ENCODE results near the gene THAP7. TPM values are rescaled to one million over a fixed set of nuclear protein-coding genes. Genes with fewer than 3 reads are reported as not detected.

Gene THAP7
- total and polyA plus RNA-seq, 3 donors from 2014 or later: 60.6 to 96.5 (median 75.8) TPM

- 81 to 83% methylated on average over 3 to 4 of the region's 4 CpGs for WGBS, 2 donors
- intact Hi-C loops (cut with DNase I; ENCODE audit: low total_unique reads): no loop called here
- H3K4me1 ChIP-seq: no peaks in the 10 kb centered on the region
- DNase-seq: no peak
- H3K27ac ChIP-seq: no peak overlapping the region
- no peaks in the 10 kb centered on the region for H3K36me3 ChIP-seq (ENCODE audit: low read depth, missing control alignments)
- H3K9me3 ChIP-seq: no peaks in the 10 kb centered on the region
- no peaks in the 10 kb centered on the region for H3K27me3 ChIP-seq
- no peak for TF ChIP-seq CTCF (IDR thresholded peaks at IDR 0.05)
- TF ChIP-seq POLR2A (IDR thresholded peaks at IDR 0.05): no peak
- H3K4me3 ChIP-seq: no peak overlapping the region
Observed at GRCh38 chr22:20970939-20971657, 30.8 kb downstream of the THAP7 start.

GRCh38 chr22:20968281-20968977 is 33.5 kb downstream of the THAP7 start:
- DNase-seq: no peak
- TF ChIP-seq CTCF (IDR thresholded peaks at IDR 0.05) (no peak), POLR2A (IDR thresholded peaks at IDR 0.05) (no peak)
- Histone ChIP-seq H3K27me3 (no peaks in the 10 kb centered on the region), H3K27ac (no peak overlapping the region), H3K9me3 (no peaks in the 10 kb centered on the region), H3K4me3 (no peak overlapping the region), H3K4me1 (peaks cover 10% of the 10 kb centered on the region), H3K36me3 (ENCODE audit: low read depth, missing control alignments) (no peaks in the 10 kb centered on the region)
- intact Hi-C loops (cut with DNase I; ENCODE audit: low total_unique reads): no loop called here
- WGBS, 2 donors: 76 to 85% methylated on average over 7 of the region's 7 CpGs

- no peaks in the 10 kb centered on the region for H3K36me3 ChIP-seq (ENCODE audit: low read depth, missing control alignments)
- H3K27ac ChIP-seq: no peak overlapping the region
- no peak for DNase-seq
- no peaks in the 10 kb centered on the region for H3K9me3 ChIP-seq
- intact Hi-C loops (cut with DNase I; ENCODE audit: low total_unique reads): no loop called here
- TF ChIP-seq POLR2A (IDR thresholded peaks at IDR 0.05) (no peak), CTCF (IDR thresholded peaks at IDR 0.05) (no peak)
- no peaks in the 10 kb centered on the region for H3K27me3 ChIP-seq
- 62 to 63% methylated on average over 17 to 19 of the region's 19 CpGs for WGBS, 2 donors
- H3K4me3 ChIP-seq: no peak overlapping the region
- H3K4me1 ChIP-seq: peaks cover 10% of the 10 kb centered on the region
Observed at GRCh38 chr22:20967697-20968211, 34.2 kb downstream of the THAP7 start.

- H3K4me1 ChIP-seq: peaks cover 10% of the 10 kb centered on the region
- no peak for DNase-seq
- WGBS, 2 donors: 65 to 78% methylated on average over 13 to 20 of the region's 22 CpGs
- no peak for TF ChIP-seq CTCF (IDR thresholded peaks at IDR 0.05)
- TF ChIP-seq POLR2A (IDR thresholded peaks at IDR 0.05): no peak
- no peak within 1 kb of the TSS for H3K4me3 ChIP-seq
- intact Hi-C loops (cut with DNase I; ENCODE audit: low total_unique reads): no loop called here
- H3K27ac ChIP-seq: no peak within 1 kb of the TSS
- no peaks in the 10 kb centered on the region for H3K27me3 ChIP-seq
- no peaks in the 10 kb centered on the region for H3K36me3 ChIP-seq (ENCODE audit: low read depth, missing control alignments)
- H3K9me3 ChIP-seq: no peaks in the 10 kb centered on the region
Observed at GRCh38 chr22:20966883-20967696, 34.8 kb downstream of the THAP7 start, which contains the start of gene AIFM3. TSS of gene AIFM3 (plus strand) at chr22:20967255. CDS start at chr22:20967945, 690 bp downstream.
